BE2C (cell line): ENCODE data around the gene SLC28A1.

Experiments used
- DNase-seq: peaks from one replicate; pipeline ENCODE4 v3.0.0-alpha.2; 2020
- H3K27me3 ChIP-seq: fragments of 250-450 bp; sonication (Bioruptor Pico); 2 replicates; pipeline ENCODE4 v1.5.1; 2020; ENCODE audit warnings: mild to moderate bottlenecking
- H3K36me3 ChIP-seq: fragments of 250-450 bp; sonication (Bioruptor Pico); 2 replicates; pipeline ENCODE4 v1.5.1; 2020; ENCODE audit warnings: mild to moderate bottlenecking
- H3K4me1 ChIP-seq: fragments of 250-450 bp; sonication (Bioruptor Pico); 2 replicates; pipeline ENCODE4 v1.5.1; 2020
- H3K4me3 ChIP-seq: 2 replicates; pipeline ENCODE4 v1.5.1; 2011; ENCODE audit warnings: low read depth, low read length
- H3K9me3 ChIP-seq: fragments of 250-450 bp; sonication (Bioruptor Pico); 2 replicates; pipeline ENCODE4 v1.5.1; 2020
- CTCF ChIP-seq: IDR thresholded peaks from 2 replicates; pipeline ENCODE4 v1.5.1; 2012; ENCODE audit warnings: mild to moderate bottlenecking, low read depth, low read length

The SLC28A1 gene

GRCh38 chr15:84929795-84930603 is 45.5 kb downstream of the SLC28A1 start:
- Histone ChIP-seq H3K4me1 (no peaks in the 10 kb centered on the region), H3K4me3 (no peak overlapping the region), H3K36me3 (no peaks in the 10 kb centered on the region), H3K27me3 (no peaks in the 10 kb centered on the region), H3K9me3 (no peaks in the 10 kb centered on the region)
- no peak for TF ChIP-seq CTCF
- peak; percentile 61 for DNase-seq

GRCh38 chr15:84934942-84935729 is 50.7 kb downstream of the SLC28A1 start:
- Histone ChIP-seq H3K4me3 (no peak overlapping the region), H3K27me3 (no peaks in the 10 kb centered on the region), H3K4me1 (no peaks in the 10 kb centered on the region), H3K36me3 (no peaks in the 10 kb centered on the region), H3K9me3 (no peaks in the 10 kb centered on the region)
- DNase-seq: peak; percentile 54
- TF ChIP-seq CTCF: peak; percentile 47

- H3K27me3 ChIP-seq: no peaks in the 10 kb centered on the region
- H3K36me3 ChIP-seq: no peaks in the 10 kb centered on the region
- H3K4me3 ChIP-seq: no peak overlapping the region
- H3K9me3 ChIP-seq: no peaks in the 10 kb centered on the region
- no peaks in the 10 kb centered on the region for H3K4me1 ChIP-seq
- no peak for DNase-seq
- no peak for TF ChIP-seq CTCF
Measured at GRCh38 chr15:84937144-84937543, 52.7 kb downstream of the SLC28A1 start.

- no peak for TF ChIP-seq CTCF
Measured at GRCh38 chr15:84938726-84939125, 54.3 kb downstream of the SLC28A1 start.

GRCh38 chr15:84940399-84940798 is 55.9 kb downstream of the SLC28A1 start:
- no peak for DNase-seq
- no peak for TF ChIP-seq CTCF

More at GRCh38 chr15:84938726-84939125, 54.3 kb downstream of the SLC28A1 start:
- no peak for DNase-seq
- Histone ChIP-seq H3K4me3 (no peak overlapping the region), H3K36me3 (no peaks in the 10 kb centered on the region), H3K9me3 (no peaks in the 10 kb centered on the region), H3K4me1 (no peaks in the 10 kb centered on the region), H3K27me3 (no peaks in the 10 kb centered on the region)

GRCh38 chr15:84942456-84942855 is 58.0 kb downstream of the SLC28A1 start:
- Histone ChIP-seq H3K4me1 (no peaks in the 10 kb centered on the region), H3K9me3 (no peaks in the 10 kb centered on the region), H3K4me3 (no peak overlapping the region), H3K27me3 (no peaks in the 10 kb centered on the region), H3K36me3 (no peaks in the 10 kb centered on the region)
- no peak for TF ChIP-seq CTCF
- no peak for DNase-seq

More at GRCh38 chr15:84940399-84940798, 55.9 kb downstream of the SLC28A1 start:
- H3K27me3 ChIP-seq: no peaks in the 10 kb centered on the region
- no peak overlapping the region for H3K4me3 ChIP-seq
- no peaks in the 10 kb centered on the region for H3K9me3 ChIP-seq
- H3K4me1 ChIP-seq: no peaks in the 10 kb centered on the region
- H3K36me3 ChIP-seq: no peaks in the 10 kb centered on the region
